ENCODE measurements around the gene SND1. TPM values are rescaled to one million over a fixed set of nuclear protein-coding genes. Genes with fewer than 3 reads are reported as not detected.

SND1 gene
- total and polyA plus RNA-seq, 2 donors (not counting 1 experiment from before 2014, with no cell fraction given), result 137 to 174 TPM

DNA sequence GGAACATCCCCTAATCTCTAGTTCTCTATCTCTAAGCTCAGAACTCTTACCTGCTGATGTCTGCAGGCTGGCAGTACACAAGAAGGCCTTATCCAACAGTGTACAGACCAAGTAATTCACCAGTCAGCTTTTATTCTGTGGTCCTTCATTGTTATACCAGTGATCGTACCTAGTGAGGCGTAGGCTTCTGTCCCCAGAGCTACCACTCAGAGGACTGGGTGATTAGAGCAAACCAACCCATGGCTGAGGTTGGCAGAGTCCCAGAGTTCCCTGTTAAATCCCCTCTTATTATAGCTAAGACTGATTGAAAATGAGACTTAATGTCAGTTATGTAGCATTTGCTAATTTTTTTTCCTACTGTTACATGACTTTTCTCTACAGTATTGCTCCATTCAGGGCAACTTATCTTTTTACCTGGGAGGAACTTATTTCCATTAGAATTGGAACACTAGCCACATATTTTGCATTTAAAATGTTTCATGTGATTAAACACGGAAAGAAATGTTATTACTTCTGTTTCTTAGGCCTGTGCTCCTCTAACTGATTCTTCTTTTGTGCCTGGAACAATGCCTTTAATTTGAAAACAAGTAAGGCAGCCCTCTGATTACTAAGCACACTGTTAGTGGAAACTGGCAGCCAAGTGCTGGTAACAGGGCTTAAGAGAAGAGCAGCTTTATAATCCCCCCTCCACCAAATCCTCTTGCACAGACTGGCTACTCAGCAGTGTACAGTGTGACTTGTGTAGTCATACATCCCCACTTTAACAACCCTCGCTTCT is 252.1 kb downstream of the SND1 start:
- no peak for DNase-seq (ENCODE audit: low read depth in 2 of 2)
- Histone ChIP-seq H3K36me3 (ENCODE audit: control insufficient read depth, insufficient read depth, low read length) (no peaks in the 10 kb centered on the region), H3K9ac (ENCODE audit: insufficient read depth, low read length) (no peak overlapping the region), H3K27me3 (ENCODE audit: control insufficient read depth, insufficient read depth, low read length) (no peaks in the 10 kb centered on the region), H3K4me1 (ENCODE audit: control insufficient read depth, extremely low read depth, insufficient read depth, low read length) (no peaks in the 10 kb centered on the region), H3K9me3 (ENCODE audit: control insufficient read depth, insufficient read depth, low read depth, low read length) (no peaks in the 10 kb centered on the region), H4K20me1 (ENCODE audit: control insufficient read depth, extremely low read depth, insufficient read depth, low read length) (no peaks in the 10 kb centered on the region), H3K4me3 (replicated peaks in 1 of 4; ENCODE audit: control extremely low read depth in 1 of 4, insufficient read depth in 1 of 4, low read depth in 3 of 4, low read length in 4 of 4) (no peak overlapping the region), H3K79me2 (ENCODE audit: control insufficient read depth, insufficient read depth, low read length) (peaks cover 8% of the 10 kb centered on the region), H2AFZ (ENCODE audit: low read length) (no peak overlapping the region), H3K4me2 (ENCODE audit: extremely low read depth, insufficient read depth, low read length) (no peak overlapping the region), H3K27ac (ENCODE audit: insufficient read depth, low read length) (no peak overlapping the region)
- TF ChIP-seq, protein P1, sequence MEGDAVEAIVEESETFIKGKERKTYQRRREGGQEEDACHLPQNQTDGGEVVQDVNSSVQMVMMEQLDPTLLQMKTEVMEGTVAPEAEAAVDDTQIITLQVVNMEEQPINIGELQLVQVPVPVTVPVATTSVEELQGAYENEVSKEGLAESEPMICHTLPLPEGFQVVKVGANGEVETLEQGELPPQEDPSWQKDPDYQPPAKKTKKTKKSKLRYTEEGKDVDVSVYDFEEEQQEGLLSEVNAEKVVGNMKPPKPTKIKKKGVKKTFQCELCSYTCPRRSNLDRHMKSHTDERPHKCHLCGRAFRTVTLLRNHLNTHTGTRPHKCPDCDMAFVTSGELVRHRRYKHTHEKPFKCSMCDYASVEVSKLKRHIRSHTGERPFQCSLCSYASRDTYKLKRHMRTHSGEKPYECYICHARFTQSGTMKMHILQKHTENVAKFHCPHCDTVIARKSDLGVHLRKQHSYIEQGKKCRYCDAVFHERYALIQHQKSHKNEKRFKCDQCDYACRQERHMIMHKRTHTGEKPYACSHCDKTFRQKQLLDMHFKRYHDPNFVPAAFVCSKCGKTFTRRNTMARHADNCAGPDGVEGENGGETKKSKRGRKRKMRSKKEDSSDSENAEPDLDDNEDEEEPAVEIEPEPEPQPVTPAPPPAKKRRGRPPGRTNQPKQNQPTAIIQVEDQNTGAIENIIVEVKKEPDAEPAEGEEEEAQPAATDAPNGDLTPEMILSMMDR (conservative IDR thresholded peaks at IDR 0.05 in 1 of 2, IDR thresholded peaks at IDR 0.05 in 1 of 2; ENCODE audit: low read depth in 1 of 2, low read length in 2 of 2), result no peak
- TF ChIP-seq EZH2 (IDR thresholded peaks at IDR 0.05; ENCODE audit: low read length, missing control alignments), result no peak

DNA sequence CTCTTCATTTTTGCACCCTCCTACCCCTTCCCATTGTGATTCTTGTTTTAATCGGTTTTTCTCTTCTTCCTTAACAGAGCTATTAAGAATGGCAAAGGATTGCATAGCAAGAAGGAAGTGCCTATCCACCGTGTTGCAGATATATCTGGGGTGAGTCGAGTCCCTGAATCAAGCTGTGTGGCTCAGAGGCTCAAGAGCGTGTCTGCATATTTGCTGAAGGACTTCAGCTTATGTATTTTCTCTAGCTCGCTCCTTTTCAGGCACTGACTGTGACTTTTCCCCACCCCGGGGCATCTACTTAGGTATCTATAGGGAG is 252.6 kb downstream of the SND1 start:
- no peak overlapping the region for H2AFZ ChIP-seq (ENCODE audit: low read length)
- no peak overlapping the region for H3K4me3 ChIP-seq (replicated peaks in 1 of 4; ENCODE audit: control extremely low read depth in 1 of 4, insufficient read depth in 1 of 4, low read depth in 3 of 4, low read length in 4 of 4)
- no peak overlapping the region for H3K4me2 ChIP-seq (ENCODE audit: extremely low read depth, insufficient read depth, low read length)
- DNase-seq (ENCODE audit: low read depth in 2 of 2), result no peak
- no peak overlapping the region for H3K9ac ChIP-seq (ENCODE audit: insufficient read depth, low read length)
- no peak for TF ChIP-seq EZH2 (IDR thresholded peaks at IDR 0.05; ENCODE audit: low read length, missing control alignments)
- TF ChIP-seq, protein P1 (conservative IDR thresholded peaks at IDR 0.05 in 1 of 2, IDR thresholded peaks at IDR 0.05 in 1 of 2; ENCODE audit: low read depth in 1 of 2, low read length in 2 of 2), result no peak
- H3K27me3 ChIP-seq (ENCODE audit: control insufficient read depth, insufficient read depth, low read length), result no peaks in the 10 kb centered on the region
- H3K4me1 ChIP-seq (ENCODE audit: control insufficient read depth, extremely low read depth, insufficient read depth, low read length), result no peaks in the 10 kb centered on the region
- H4K20me1 ChIP-seq (ENCODE audit: control insufficient read depth, extremely low read depth, insufficient read depth, low read length), result no peaks in the 10 kb centered on the region
- no peaks in the 10 kb centered on the region for H3K36me3 ChIP-seq (ENCODE audit: control insufficient read depth, insufficient read depth, low read length)
- no peak overlapping the region for H3K27ac ChIP-seq (ENCODE audit: insufficient read depth, low read length)
- peaks cover 7% of the 10 kb centered on the region for H3K79me2 ChIP-seq (ENCODE audit: control insufficient read depth, insufficient read depth, low read length)
- no peaks in the 10 kb centered on the region for H3K9me3 ChIP-seq (ENCODE audit: control insufficient read depth, insufficient read depth, low read depth, low read length)

DNA sequence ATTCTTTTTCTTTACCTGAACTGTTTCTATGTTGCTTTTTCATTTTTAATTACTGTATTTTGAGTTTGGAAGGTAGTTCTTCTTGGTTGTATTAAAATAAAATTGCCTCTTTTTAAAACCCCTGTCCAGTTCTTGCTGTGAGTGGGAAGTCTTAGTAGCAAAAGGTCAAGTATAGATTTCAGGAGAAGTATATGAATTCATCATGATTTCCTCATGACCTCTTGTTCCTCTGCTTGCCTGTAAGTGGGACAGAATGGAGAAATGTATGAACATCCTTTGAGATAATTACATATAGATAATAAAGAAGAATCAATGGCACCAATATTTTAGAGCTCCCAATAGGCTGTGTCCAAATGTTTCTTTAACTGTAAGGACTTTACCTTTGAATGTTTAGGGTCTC is 253.0 kb downstream of the SND1 start:
- H3K4me1 ChIP-seq (ENCODE audit: control insufficient read depth, extremely low read depth, insufficient read depth, low read length), result no peaks in the 10 kb centered on the region
- no peak overlapping the region for H3K4me2 ChIP-seq (ENCODE audit: extremely low read depth, insufficient read depth, low read length)
- no peak overlapping the region for H3K4me3 ChIP-seq (replicated peaks in 1 of 4; ENCODE audit: control extremely low read depth in 1 of 4, insufficient read depth in 1 of 4, low read depth in 3 of 4, low read length in 4 of 4)
- no peaks in the 10 kb centered on the region for H4K20me1 ChIP-seq (ENCODE audit: control insufficient read depth, extremely low read depth, insufficient read depth, low read length)
- no peaks in the 10 kb centered on the region for H3K27me3 ChIP-seq (ENCODE audit: control insufficient read depth, insufficient read depth, low read length)
- TF ChIP-seq, protein P1 (conservative IDR thresholded peaks at IDR 0.05 in 1 of 2, IDR thresholded peaks at IDR 0.05 in 1 of 2; ENCODE audit: low read depth in 1 of 2, low read length in 2 of 2), result no peak
- TF ChIP-seq EZH2 (IDR thresholded peaks at IDR 0.05; ENCODE audit: low read length, missing control alignments), result no peak
- no peaks in the 10 kb centered on the region for H3K9me3 ChIP-seq (ENCODE audit: control insufficient read depth, insufficient read depth, low read depth, low read length)
- no peak for DNase-seq (ENCODE audit: low read depth in 2 of 2)
- H3K79me2 ChIP-seq (ENCODE audit: control insufficient read depth, insufficient read depth, low read length), result peaks cover 6% of the 10 kb centered on the region
- H3K27ac ChIP-seq (ENCODE audit: insufficient read depth, low read length), result no peak overlapping the region
- H2AFZ ChIP-seq (ENCODE audit: low read length), result no peak overlapping the region
- no peak overlapping the region for H3K9ac ChIP-seq (ENCODE audit: insufficient read depth, low read length)
- H3K36me3 ChIP-seq (ENCODE audit: control insufficient read depth, insufficient read depth, low read length), result no peaks in the 10 kb centered on the region
